HG02852 (cell line): ENCODE results near the gene KCNAB2.
"Not testable (repeated sequence)": the region's sequence is repeated elsewhere in the genome, so short reads cannot be mapped to it uniquely, and the experiment has no call there.

Experiments
- ATAC-seq: cut with Tn5 transposase; IDR thresholded peaks from one replicate; pipeline ENCODE4 v1.9.1; 2021; ENCODE audit warnings: mild to moderate bottlenecking, moderate library complexity; ENCODE audit not compliant: unreplicated experiment

The KCNAB2 gene

DNA sequence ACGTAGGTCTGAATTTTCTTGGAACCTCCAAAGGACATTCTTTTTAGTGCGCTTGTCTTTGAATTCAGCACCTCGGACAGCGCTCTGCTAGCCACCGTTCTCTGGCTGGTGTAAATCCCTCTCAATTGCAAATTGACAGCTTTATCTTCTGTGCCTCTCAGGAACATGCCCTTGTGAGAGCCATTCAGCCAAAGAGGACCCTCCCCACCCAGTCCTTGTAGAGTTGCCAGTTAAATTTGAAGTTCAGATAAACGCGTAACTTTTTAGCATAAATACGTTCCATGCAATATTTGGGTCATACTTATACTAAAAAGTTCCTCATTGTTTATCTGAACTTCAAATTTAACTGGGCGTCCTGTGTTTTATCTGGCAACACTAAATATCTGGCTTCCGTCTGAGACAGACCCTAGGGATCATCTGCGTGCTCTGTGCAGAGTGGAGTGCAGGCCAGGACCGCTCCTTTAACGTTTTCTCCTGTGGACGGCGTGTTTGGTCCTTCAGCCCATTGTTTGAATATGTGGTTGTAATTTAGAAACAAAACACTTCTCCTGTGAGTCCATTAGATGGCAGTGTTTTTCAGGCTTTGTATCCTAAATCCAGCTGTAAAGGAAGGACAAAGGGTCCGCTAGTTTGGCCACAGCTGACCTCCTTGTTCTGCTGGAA lies 7.0 kb downstream of the KCNAB2 start:
- ATAC-seq, result no peak

DNA sequence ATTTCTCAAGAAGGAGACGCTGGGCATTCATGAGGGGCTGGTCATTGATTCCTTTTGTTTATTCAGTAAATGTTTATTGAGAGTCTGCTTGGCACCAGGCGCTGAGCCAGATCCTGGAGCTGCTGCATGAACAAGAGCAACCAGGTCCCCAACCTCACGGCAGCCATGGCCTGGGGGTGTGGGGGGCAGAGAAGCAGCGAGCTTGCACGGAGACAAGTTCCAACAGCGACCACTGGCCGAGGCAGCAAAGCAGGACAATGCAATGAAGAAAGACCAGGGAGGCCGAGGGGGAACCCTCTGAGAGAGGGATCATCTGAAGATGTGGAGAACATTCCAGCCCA lies 7.5 kb downstream of the KCNAB2 start:
- ATAC-seq, result no peak

DNA sequence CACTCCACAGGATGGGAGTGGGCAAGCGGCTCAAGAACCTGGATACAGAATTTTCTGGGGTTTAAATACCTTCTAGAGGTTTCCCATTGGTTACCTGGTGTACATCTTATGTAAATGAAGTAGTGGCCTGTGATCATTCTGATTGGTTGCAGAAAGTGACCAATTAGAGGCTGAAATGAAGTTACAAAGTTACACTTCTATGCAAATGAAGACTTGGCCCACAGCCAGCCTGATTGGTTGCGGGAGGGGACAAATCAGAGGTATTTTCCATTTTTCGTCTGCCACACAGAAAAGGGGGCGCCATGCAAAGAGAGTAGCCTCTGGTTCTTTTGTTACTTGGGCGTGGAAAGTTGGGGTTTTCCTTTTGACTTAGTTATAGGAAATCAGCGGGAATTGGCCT lies 8.9 kb downstream of the KCNAB2 start:
- ATAC-seq, result no peak

DNA sequence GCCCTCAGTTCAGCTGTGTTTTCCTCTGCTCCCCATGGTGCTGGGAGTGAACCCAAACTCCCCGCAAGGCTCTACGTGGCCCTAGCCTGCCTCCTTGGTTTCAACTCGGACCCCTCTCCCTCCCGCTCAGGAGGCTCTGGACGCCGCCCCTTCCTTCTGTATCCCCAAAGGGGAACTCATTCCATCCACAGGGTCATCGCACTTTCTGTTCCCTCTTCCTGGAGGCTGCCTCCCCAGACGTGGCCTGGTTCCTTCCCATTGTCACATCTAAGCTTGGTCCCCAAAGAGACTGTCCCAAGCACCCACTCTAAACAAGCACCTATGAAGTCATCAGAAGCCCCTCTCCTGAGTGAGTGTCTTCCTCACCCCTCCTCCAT lies 10.9 kb downstream of the KCNAB2 start:
- ATAC-seq, result no peak

DNA sequence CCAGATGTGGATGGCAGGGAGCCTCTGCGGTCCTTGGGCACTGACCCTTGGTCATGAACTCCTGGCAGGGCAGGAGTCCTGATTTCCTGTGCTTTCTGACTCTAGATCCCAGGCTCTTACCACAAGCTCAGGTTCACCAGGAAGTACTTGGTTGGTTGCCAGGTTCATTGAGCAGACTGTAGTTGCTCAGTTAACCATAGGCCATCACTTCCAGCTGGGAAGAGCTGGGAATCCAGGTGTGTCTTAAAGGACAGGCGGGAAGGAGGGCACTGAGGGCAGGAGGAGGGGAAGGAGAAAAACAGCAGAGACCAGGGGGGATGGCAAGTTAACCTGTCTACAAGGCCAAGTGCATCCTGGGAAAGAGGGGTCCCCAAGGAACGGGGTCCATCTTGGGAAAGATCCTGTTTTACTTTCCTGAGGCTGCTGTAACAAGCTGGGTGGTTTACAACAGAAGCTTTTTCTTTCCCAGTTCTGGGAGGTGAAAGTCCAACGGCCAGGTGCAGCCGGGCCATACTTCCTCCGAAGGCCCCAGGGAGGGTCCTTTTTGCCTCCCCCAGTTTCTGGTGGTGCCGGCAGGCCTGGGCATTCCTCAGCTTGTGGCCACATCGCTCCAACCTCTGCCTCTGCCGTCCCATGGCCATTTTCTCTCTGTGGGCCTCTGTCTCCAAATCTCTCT lies 11.6 kb downstream of the KCNAB2 start:
- no peak for ATAC-seq

DNA sequence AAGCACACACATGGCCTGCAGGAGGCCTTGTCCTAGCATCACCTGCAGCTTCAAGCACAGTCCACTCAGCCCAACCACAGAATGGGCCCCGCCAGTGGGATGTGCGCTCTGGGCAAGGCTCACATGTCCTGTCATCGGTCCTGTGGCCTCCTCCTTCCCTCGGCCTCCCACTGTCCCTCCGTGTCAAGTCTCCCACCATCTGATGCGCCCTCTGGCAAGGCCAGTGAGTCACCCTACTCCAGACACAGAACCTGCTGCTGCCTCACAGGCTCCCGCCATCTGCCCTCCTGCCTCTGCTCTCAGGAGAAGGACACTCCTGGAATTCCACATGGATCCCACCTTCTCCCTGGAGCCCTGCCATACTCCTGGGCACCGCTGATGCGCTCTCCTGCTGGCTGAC lies 14.2 kb downstream of the KCNAB2 start:
- ATAC-seq, result no peak

DNA sequence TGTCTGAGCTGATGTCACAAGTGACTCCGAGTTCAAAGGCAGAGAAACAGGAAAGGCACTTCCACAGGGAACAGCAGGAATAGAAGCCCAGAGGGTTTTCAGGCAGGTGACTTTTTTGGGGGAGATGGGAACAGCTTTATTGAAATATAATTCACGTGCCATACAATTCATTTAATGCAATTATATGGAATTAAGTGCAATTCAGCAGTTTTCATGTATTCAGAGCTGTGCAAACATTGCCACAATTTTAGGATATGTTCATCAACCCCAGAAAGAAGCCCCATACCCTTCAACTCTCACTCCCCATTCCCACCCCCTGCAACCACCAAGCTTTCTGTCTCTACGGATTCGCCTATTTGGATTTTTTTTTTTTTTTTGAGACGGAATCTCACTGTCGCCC lies 17.0 kb downstream of the KCNAB2 start:
- ATAC-seq, result no peak

DNA sequence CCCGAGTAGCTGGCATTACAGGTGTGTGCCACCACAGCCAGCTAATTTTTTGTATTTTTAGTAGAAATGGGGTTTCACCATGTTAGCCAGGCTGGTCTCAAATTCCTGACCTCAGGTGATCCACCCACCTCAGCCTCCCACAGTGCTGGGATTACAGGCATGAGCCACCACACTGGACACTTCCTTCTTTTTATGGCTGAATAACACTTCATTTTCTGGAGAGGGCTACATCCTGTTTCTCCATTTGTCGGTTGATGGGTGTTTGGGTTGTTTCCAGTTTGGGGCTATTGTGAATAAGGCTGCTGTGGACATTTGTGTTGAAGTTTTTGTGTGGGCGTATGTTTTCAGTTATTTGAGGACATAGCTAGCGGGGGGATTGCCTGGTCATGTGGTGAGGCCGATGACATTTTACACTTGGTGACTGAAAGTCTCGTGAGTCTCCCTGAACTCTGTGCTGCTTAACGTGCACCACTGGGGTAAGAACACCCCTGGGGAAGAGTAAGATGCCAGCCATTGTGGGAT lies 17.9 kb downstream of the KCNAB2 start:
- ATAC-seq, result not testable (repeated sequence)

DNA sequence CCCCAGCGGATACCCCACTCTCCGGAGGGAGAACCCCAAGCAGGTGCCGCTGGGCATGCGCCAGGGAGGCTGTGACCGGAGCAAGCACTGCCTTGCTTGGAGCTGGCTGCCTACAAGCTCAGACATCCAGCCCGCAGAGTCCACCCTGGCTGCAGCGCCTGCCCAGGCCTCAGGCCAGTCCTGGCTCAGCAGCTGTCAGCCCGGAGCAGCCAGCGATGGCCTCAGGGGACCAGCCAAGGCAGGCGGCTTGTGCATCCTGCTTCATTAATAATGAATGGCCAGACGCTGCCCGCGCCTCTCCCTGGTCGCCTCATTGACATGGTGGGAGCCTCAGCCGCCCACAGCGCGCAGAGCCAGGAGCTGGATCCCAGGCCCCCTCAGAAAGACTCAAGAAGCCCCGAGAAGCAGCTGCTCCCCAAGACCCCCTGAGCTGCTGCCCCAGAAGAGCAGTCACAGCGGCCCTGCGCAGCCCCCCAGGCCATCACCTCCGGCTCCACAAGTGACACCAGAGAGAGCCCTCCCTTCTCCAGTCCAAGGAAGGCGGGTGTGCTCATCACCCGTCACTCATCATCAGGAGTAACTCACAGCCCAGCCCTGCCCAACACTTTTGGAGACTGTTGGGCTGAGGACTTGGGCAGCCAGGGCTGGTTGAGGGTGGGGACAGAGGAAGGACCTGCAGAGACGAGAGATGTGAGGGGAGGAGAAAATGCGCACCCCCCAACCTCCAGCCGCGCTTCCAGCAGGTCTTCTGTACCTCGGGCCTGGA lies 19.6 kb downstream of the KCNAB2 start:
- no peak for ATAC-seq

DNA sequence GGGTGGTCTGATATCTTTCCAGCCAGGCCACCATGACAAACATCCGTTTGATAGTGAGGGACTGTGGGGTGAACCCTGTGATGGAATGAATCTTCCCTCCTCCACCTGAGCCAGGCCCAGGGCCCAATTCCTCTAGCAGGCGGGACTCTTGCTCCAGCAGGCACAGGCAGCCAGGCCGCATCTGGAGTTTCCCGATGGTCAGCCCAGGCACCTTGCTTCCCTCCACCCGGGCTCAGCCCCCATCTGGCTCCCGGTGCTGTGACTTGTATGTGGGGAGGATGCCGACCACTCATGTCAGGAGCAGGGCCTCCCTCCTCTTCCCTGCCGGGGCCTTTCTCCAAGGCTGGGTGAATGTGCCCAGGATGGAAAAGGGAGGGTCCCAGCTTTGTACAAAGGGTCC lies 21.0 kb downstream of the KCNAB2 start:
- ATAC-seq, result no peak

DNA sequence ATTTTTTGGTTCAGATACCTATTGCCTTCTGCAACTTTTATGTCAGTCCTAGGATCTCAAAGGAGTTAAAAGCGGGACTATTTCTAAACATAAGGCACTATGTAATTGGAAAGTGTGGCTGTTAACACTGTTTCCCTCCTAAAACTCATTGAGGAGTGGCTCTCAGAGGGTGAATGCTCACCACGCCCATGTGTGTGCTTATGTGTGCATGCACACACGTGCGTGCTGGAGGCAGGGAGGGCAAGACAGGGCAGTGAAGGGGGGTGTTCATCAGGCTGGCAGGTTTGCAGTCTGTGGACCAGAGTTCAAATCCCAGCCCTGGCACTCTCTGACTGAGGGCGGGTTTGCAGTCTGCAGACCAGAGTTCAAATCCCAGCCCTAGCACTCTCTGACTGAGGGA lies 22.4 kb downstream of the KCNAB2 start:
- ATAC-seq, result no peak

DNA sequence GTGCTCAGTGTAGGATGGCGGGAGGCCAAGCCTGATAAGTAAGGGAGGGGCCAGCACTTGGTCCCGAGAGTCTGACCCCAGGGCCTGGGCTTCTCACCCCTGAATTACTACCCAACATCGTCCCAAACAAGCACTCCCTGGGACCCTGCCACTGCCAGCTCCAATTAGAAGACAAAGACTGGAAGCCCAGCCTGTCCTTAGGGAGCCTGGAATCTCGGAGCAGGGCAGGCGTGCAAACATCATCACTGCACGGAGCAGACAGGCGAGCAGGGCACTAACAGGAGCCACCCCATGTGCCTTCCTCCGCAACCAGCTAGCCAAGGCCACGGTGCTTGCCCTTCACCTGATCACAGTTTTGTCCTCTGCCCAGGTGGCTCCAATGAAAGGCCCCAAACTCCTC lies 23.2 kb downstream of the KCNAB2 start:
- no peak for ATAC-seq

DNA sequence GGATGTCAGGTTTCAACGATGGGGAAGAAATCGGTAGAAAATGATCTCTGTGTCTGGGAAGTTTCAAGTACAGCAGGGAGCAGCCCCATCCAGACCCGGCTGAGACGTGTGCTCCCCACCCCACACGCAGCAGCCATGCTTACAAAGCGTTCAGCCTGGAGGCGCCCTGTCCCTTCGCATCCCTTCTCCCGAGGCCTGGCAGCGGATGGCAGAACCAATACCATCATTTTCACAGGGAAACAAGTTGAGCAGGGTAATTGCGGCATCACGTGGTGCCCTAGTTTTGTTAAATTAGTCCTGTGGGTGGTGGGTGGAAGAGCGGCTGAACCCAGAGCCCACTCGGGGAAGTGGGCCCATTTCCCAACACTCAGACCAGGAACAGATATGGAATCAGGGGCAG lies 23.9 kb downstream of the KCNAB2 start:
- ATAC-seq, result no peak

DNA sequence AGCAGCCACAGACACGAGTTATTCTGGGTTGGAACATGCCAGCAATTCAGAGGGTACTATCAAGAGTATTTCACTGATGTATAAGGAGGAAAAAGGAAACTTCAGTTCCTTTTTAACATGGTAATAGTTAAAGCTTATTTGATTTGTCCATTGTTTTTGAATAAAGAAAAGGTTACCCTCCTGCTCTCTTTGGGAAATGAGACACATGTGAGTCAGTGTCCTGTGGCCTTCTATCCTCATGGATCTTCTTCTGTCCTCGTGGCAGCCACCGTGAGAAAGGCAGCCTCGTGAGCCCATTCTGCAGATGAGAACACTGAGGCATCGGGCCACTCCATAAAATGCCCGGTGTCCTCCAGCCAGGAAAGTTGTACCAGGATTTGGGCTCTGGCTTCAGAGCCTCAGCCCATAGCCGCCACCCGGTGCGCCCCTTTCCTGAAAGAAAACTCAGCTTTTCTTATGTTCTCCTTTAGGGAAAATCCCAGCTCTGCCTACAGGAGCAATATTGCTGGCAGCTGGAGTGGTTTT lies 24.8 kb downstream of the KCNAB2 start:
- no peak for ATAC-seq

DNA sequence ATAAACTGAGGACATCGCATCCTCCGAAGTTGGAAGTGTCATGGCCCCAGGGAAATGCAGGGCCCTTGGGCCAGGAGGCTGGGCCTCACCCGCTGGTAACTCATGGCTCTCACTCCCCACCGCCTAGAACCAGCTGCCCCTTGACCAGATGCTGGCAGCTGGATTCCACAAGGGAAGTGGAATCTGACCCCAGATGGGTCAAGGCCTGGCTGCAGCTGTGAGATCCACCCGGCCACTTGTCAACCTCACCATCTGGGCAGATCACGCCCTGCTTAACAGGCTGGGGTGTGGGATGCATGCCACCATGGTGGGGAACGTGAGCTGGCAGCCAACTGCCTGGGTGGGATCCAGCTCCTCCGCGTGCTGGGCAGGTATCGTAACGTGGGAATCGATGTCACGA lies 25.5 kb downstream of the KCNAB2 start:
- no peak for ATAC-seq

DNA sequence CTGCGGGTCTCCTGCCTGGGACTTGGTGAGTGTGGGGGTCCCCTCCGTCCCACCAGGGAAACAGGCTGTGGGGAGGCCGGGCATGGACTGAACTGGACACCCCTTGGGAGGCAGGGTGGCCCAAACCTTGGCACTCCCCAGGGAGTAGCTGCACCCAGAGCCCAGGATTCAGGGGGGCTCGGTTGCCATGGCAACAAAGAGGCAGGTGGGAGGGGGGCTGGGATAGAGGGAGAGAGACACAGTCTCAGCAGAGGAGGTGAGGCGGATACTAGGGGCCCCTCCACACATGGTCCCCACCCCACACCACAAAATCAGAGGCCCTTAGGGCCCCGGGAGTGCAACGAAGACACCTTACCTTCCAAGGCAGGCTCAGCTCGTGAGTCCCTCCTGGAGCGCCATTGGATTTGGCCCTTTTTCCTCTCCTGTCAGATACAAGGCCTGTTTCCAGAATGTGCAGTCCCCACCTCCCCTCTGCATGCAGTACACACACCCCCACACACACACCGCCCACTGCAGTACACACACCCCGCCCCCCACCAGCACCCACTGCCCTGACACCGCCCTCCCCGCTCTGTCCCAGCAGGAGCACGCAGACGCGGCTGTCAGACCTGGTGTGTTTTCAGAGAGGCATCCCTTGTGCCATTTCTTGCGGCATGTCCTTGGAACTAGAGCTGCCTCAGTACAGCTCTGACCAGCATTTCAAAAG lies 27.2 kb downstream of the KCNAB2 start:
- no peak for ATAC-seq

DNA sequence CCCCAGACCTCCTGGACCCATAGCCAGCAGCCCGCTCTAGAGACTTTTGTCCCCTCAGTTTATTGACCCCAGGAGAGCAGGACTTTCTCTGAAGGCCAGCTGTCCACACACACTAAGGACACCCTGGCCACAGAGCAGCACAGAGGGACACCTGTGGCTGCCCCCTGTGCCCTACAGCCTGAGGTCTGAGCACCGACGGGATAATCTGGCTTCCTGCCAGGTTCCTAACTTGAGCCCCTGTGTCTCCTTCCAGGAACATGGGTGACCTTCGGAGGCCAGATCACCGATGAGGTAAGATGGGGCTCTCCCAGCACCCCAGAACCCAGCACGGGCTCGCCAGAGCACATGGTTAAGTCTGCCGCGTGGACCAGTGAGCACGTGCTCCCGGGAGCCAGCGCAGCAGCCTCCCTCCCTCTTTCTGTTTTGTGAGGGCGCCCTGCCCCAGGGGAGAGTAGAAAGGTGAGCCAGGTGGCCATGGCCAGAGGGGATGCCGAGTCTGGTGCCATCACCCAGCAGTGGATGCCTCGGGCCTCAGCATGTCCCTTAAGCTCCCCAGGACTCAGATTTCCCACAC lies 27.9 kb downstream of the KCNAB2 start:
- ATAC-seq, result no peak

DNA sequence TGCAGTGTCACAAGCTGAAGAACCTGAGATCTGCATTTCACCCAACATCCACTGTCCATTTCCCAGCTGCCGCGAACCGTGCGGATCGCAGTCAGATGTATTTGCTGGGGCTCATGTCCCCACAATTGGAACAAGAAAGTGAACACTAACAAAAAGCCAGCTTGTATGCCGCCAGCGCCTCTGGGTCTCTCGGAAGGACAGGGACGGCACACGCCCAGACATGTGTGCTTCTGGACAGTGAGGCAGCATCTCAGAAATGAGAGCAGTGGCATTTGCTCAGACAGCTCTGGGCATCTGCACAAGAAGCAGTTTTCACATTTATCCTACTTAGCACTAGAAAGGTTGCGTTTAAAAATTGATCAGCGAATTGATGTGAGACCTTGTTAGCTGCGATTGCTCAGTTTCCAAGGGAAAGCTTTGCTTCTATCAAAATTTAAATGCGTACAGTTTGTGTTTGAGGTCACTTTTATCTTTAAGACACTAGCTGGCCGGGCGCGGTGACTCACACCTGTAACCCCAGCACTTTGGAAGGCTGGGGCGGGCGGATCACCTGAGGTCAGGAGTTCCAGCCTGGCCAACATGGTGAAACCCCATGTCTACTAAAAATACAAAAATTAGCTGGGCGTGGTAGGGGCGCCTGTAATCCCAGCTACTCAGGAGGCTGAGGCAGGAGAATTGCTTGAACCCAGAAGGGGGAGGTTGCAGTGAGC lies 28.7 kb downstream of the KCNAB2 start:
- ATAC-seq, result no peak

DNA sequence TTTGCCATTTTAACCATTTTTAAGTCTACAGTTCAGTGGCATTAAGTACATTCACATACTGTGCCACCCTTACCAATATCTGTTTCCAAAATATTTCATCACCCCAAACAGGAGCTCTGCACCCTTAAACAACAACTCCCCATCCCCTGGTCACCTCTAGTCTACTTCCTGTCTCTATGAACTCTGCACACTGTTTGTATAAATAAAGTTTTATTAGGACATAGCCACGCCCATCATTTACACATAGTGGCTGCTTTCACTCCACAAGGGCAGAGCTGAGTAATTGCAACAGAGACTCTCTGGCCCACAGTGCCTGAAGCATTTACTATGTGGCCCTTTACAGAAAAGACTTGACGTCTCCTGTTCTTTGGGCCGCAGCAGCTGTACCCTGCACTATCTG lies 30.1 kb downstream of the KCNAB2 start:
- no peak for ATAC-seq

DNA sequence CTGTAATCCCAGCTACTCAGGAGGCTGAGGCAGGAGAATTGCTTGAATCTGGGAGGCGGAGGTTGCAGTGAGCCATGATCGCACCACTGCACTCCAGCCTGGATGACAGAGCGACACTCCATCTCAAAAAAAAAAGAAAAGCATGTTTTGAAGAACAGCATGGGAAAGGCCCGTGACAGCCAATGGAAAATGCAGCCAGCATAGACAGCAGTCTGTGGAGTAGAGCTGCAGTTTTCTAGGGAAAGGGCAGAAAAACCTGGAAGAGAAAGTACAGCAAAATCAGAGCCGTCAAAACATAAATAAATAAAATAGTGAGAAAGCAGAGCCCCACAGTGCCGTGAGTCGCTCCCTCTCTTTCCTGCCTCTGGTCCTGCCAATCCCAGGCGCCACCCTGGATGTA lies 31.4 kb downstream of the KCNAB2 start:
- not testable (repeated sequence) for ATAC-seq
